PFSK-1 (cell line): ENCODE results near the gene CDC37.

Experiments
- FOXP2 ChIP-seq: optimal IDR thresholded peaks from 2 replicates; pipeline ENCODE3; 2011; ENCODE audit warnings: borderline replicate concordance, control low read depth, inconsistent platforms; ENCODE audit not compliant: insufficient read depth; ENCODE audit errors: extremely low read length, extremely low read depth
- POLR2AphosphoS5 ChIP-seq: IDR thresholded peaks from 2 replicates; pipeline ENCODE4 v1.6.1; 2012; ENCODE audit warnings: low read depth, mild to moderate bottlenecking, control low read depth, low read length, moderate library complexity
- SIN3A ChIP-seq: IDR thresholded peaks from 2 replicates; pipeline ENCODE4 v1.6.1; 2012; ENCODE audit warnings: mild to moderate bottlenecking, low read length, moderate library complexity, borderline replicate concordance; ENCODE audit not compliant: insufficient read depth
- TAF1 ChIP-seq: IDR thresholded peaks from 2 replicates; pipeline ENCODE4 v1.6.1; 2012; ENCODE audit warnings: low read length, control low read depth, borderline replicate concordance; ENCODE audit not compliant: insufficient read depth
- TF ChIP-seq, protein P1 (sequence below), 2 experiments: IDR thresholded peaks; 2 replicates each; pipeline versions ENCODE4 v1.6.1 to v1.8.0; 2011 to 2012; ENCODE audit warnings: low read depth in 2 of 2, low read length in 2 of 2, control low read depth in 1 of 2, inconsistent platforms in 1 of 2, mild to moderate bottlenecking in 1 of 2, moderate library complexity in 1 of 2; ENCODE audit not compliant: insufficient read depth in 1 of 2

Gene CDC37

DNA sequence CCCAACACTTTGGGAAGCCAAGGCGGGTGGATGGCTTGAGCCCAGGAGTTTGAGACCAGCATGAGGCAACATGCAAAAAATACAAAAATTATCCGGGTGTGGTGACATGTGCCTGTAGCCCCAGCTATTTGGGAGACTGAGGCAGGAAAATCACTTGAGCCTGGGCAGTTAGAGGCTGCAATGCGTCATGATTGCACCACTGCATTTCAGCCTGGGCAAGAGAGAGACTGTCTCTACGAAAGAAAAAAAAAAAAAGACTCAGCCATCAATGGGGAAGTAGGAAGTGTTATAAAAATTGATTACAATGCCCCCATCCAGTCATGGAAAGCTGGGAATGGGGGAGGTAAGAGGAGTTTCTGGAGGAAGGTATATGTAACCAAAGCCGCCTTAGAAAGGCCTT lies 28.4 kb downstream of the CDC37 start:
- TF ChIP-seq SIN3A (no peak), FOXP2 (no peak), POLR2AphosphoS5 (no peak), TAF1 (no peak)
- TF ChIP-seq, protein P1, sequence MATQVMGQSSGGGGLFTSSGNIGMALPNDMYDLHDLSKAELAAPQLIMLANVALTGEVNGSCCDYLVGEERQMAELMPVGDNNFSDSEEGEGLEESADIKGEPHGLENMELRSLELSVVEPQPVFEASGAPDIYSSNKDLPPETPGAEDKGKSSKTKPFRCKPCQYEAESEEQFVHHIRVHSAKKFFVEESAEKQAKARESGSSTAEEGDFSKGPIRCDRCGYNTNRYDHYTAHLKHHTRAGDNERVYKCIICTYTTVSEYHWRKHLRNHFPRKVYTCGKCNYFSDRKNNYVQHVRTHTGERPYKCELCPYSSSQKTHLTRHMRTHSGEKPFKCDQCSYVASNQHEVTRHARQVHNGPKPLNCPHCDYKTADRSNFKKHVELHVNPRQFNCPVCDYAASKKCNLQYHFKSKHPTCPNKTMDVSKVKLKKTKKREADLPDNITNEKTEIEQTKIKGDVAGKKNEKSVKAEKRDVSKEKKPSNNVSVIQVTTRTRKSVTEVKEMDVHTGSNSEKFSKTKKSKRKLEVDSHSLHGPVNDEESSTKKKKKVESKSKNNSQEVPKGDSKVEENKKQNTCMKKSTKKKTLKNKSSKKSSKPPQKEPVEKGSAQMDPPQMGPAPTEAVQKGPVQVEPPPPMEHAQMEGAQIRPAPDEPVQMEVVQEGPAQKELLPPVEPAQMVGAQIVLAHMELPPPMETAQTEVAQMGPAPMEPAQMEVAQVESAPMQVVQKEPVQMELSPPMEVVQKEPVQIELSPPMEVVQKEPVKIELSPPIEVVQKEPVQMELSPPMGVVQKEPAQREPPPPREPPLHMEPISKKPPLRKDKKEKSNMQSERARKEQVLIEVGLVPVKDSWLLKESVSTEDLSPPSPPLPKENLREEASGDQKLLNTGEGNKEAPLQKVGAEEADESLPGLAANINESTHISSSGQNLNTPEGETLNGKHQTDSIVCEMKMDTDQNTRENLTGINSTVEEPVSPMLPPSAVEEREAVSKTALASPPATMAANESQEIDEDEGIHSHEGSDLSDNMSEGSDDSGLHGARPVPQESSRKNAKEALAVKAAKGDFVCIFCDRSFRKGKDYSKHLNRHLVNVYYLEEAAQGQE (IDR thresholded peaks at IDR 0.05; ENCODE audit: insufficient read depth in 1 of 2, low read depth in 2 of 2, low read length in 2 of 2): no peak

DNA sequence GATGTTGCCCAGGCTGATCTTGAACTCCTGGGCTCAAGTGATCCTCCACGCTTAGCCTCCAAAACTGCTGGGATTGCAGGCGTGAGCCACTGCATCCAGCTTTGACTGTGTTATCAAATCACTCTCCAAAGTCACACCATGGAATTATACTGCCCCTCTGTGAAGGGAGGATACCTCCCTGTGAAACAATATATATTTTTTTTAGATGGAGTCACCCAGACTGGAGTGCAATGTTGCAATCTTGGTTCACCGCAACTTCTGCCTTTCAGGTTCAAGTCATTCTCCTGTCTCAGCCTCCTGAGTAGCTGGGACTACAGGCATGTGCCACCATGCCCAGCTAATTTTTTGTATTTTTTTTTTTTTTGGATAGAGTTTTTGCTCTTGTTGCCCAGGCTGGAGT lies 30.7 kb downstream of the CDC37 start:
- TF ChIP-seq, protein P1 (IDR thresholded peaks at IDR 0.05; ENCODE audit: insufficient read depth in 1 of 2, low read depth in 2 of 2, low read length in 2 of 2): no peak
- TF ChIP-seq TAF1 (no peak), POLR2AphosphoS5 (no peak), SIN3A (no peak), FOXP2 (no peak)

DNA sequence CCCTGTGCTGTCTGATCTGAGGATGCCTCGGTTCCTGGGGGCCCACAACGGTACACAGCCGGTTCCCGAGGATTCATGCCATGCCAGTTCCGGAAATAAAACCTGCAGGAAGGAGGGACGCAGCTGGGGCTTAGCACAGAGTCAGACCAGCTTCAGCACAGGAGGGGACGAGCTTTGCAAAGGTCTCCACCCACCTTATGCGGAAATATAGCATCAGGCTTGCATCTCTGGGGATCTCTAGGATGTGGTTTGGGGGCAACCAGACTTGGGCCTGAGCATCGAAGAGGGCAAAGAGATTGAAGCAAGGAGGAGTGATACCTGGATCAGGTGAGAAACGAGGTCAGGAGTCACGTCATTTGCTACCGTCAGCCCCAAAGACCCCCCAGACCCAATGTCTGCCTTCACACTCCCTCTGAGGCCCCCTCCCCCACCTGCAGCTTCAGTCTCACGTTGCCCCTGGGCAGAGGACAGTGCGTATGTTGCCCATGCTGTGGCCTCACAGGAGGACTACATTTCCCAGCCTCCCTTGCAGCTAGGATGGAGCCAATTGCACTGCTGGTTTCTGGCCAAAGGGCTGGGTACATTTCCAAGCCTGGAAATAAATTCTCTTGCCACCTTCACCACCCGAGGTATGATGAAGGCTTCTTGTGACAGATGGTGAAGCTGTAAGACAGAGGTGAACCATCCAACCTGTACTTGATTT lies 35.1 kb downstream of the CDC37 start:
- no peak for TF ChIP-seq FOXP2
- TF ChIP-seq, protein P1 (IDR thresholded peaks at IDR 0.05; ENCODE audit: insufficient read depth in 1 of 2, low read depth in 2 of 2, low read length in 2 of 2): no peak
- TF ChIP-seq TAF1: no peak
- no peak for TF ChIP-seq POLR2AphosphoS5
- TF ChIP-seq SIN3A: no peak

DNA sequence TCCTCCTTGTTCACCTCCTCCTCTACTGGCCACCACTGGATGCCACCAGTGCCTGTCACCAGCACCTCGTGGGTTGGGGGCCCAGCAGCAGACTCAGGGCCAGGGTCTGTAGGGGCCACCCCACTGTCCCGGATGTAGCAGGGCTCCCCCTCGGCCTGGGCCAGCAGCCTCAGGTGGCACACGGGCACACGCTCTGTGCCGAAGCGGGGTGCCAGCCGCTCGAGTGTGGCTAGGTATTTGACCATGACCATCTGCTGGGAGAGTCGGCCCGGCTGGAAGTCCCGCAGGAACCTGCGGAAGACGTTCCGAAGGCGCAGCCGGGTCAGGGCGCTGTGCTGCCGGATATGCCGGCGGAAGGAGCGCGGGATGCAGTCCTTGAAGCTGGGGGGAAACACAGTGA lies 37.8 kb downstream of the CDC37 start:
- TF ChIP-seq, protein P1 (IDR thresholded peaks at IDR 0.05; ENCODE audit: insufficient read depth in 1 of 2, low read depth in 2 of 2, low read length in 2 of 2): no peak
- TF ChIP-seq TAF1: no peak
- TF ChIP-seq SIN3A: no peak
- no peak for TF ChIP-seq POLR2AphosphoS5
- TF ChIP-seq FOXP2: no peak
